GM12874 (cell line): ENCODE measurements around the gene TEPSIN.

Experiments used
- TF ChIP-seq, protein P1 (sequence below): IDR thresholded peaks from 2 replicates; pipeline ENCODE4 v1.5.1; 2011; ENCODE audit warnings: low read depth, mild to moderate bottlenecking, control low read depth, low read length, moderate library complexity; ENCODE audit not compliant: insufficient read depth

TEPSIN gene

DNA sequence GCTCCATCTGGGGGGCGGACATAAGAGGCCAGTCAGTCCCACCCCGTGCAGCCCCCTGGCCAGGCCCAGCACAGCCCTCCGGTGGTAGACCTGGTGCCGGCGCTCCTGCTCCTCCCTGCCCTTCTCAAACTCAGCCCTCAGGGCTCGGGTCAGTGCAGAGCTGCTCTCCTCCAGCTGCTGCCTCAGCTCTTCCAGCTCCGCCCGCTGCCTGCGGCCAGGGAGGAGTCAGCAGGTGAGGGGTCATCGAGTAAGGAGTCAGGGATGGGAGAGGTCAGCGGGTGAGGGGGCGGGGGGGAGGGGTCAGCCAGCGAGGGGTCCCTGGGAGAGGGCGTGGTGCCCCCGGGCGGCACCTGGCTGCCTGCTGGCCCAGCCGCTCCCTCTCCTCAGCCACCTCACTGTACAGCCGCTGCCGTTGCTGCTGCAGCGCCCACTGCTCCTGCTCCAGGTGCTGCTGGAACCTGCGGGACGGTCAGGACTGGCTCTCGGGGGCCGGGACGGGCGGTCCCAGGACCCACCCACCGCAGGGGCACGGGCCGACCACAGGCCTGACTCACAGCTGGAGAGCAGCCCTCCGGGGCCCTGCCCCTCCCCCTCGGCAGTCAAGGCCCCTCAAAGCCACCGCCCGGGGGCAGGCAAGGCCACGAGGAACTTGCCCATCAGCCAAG, 46.3 kb downstream of the TEPSIN start:
- TF ChIP-seq, protein P1, sequence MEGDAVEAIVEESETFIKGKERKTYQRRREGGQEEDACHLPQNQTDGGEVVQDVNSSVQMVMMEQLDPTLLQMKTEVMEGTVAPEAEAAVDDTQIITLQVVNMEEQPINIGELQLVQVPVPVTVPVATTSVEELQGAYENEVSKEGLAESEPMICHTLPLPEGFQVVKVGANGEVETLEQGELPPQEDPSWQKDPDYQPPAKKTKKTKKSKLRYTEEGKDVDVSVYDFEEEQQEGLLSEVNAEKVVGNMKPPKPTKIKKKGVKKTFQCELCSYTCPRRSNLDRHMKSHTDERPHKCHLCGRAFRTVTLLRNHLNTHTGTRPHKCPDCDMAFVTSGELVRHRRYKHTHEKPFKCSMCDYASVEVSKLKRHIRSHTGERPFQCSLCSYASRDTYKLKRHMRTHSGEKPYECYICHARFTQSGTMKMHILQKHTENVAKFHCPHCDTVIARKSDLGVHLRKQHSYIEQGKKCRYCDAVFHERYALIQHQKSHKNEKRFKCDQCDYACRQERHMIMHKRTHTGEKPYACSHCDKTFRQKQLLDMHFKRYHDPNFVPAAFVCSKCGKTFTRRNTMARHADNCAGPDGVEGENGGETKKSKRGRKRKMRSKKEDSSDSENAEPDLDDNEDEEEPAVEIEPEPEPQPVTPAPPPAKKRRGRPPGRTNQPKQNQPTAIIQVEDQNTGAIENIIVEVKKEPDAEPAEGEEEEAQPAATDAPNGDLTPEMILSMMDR: no peak

DNA sequence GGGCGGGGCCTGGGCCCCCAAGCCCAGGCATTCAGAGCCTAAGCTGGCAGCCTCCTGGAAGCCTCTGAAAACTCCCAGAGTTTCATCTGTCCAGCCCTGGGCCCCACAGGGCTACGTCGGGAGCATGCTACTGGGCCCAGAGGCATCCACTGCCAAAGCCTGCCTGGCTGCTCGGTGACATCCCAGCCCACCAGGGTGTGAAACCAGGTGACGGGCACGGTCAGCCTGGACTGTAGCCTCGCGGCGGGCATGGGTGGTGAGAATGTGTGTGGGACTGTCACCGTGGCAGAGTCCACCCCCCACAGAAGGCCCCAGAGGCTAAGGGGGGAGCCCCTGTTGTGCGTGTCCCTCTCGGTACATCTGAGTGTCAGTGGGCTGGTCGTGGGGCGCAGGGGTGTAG, 47.2 kb downstream of the TEPSIN start:
- TF ChIP-seq, protein P1: no peak

DNA sequence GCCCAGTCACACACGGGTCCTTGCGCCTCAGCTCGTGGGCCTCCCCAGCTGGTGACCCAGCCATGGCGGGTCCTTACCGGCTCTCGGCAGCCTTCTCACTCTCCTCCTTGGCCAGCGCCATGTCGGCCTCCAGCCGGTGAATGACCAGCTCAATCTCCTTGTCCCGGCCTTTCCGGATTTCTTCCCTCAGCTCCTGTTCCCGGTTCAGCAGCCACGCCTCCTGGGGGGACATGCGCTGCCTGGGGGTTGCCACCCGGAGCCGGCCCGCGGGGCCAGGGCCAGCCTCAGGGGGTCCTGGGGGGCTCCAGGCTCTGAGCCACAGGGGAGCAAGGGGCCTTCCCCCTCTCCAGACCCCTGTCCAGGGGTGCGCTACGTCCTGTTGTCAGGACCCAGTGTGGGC, 47.7 kb downstream of the TEPSIN start:
- TF ChIP-seq, protein P1: no peak

DNA sequence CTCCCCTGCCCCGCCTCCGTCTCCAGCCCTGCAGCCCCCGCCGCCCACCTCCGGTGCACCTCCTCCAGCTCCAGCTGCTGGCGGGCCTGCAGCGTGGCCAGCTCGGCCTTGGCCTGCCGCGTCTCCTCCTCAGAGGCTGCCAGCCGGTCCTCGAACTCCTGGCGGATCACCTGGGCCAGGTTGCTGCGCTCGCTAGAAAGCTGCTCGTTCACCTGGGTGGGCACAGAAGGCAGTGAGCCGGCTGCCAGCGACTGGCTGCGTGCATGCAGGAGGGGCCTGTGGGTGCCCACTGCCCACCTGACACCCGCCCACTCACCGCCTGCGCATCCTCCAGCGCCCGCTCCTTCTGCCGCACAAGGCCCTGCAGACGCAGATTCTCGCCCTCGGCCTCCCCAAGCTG, 48.3 kb downstream of the TEPSIN start:
- TF ChIP-seq, protein P1: no peak

DNA sequence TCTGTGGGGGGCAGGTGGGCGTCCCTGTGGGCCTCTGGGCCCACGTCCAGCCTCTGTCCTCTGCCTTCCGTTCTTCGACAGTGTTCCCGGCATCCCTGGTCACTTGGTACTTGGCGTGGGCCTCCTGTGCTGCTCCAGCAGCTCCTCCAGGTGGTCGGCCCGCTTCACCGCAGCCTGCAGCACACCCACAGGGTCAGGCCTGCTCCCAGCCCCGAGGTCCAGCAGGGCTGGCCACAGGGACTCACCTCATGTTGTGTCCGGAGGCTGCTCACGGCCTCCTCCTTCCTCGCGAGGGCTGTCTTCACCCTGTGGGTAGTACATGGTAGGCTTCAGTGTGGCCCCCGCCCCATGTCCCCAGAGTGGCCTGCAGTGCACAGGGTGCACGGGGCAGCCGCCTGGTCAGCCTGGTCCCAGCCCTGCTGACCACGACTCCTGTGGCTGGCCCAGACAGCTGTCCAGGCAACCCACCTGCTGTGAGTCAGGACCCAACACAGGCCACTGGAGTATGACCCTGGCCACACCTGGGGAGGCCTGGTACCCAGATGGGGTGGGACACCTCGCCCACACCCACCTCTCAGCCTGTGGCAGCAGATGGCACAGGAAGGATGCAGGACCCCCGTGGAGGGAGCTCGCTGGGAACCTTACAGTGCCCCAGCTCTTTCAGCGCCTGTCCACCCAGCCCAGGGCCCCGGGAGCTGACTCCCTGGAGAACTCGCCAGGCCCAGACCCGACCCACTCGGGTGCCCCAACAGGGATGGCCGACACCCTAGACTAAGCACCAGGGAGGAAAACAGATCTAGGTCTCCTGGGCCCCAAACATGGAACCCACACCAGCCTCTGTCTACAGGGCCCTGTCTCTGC, 49.0 kb downstream of the TEPSIN start:
- TF ChIP-seq, protein P1: no peak

DNA sequence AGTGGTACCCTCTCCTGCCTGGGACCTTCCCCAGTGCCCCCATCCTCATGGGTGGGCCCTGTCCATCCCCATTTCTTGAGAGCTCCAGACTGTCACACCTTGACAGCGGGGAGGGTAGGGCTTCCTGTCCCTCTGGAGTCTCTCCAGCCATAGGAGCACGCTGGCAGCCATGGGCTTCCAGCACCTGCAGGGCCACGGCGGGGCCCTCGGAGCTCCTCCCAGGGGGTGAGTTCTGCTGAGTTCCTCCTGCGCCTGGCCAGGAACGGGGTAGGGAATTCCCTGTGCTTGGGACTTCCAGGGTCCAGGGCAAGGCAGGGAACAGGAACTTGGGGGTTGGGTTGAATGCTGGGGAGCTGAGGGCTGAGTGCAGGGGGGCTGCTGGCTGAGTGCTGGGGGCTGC, 49.8 kb downstream of the TEPSIN start:
- TF ChIP-seq, protein P1: no peak

DNA sequence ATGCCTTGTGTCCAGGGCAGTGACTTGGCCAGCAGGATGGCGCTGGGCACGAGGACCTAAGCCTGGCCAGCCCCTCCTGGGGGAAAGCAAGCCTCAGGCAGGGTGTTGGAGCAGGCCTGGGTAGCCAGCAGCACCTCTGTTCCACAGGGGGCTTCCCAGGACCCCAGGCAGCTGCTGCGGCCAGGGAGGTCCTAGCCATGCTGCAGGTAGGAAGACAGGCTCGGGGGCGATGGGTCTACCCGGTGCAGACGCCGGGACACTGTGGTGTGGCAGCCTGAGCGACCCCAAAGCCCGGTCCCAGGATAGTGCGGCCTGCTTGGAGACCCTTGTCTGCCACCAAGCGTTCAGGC, 50.4 kb downstream of the TEPSIN start:
- TF ChIP-seq, protein P1: no peak
